Upper lobe of left lung (tissue), 4 donors: ENCODE measurements around the gene PPP1R10.

ENCODE experiments used
- EP300 ChIP-seq, 4 donors: sonication (generic); formaldehyde crosslinking; IDR thresholded peaks; one replicate each; pipeline ENCODE4 v1.5.1; 2017; ENCODE audit warnings: antibody characterized with exemption in 4 of 4, control low read depth in 2 of 4
- POLR2A ChIP-seq, 4 donors: fragments of 450-650 bp; IDR thresholded peaks; one replicate each; pipeline ENCODE4 v1.5.1; 2016 to 2017; ENCODE audit warnings: antibody characterized with exemption in 4 of 4, mild to moderate bottlenecking in 2 of 4
- TF ChIP-seq, protein P1 (sequence below), 6 experiments: fragments of 450-650 bp in 4 of 6; fragments of 200-600 bp in 2 of 6; sonication (generic) in 2 of 6; IDR thresholded peaks; one replicate each; pipeline ENCODE4 v1.5.1; 2016 to 2019; ENCODE audit warnings: antibody characterized with exemption in 6 of 6

DNA sequence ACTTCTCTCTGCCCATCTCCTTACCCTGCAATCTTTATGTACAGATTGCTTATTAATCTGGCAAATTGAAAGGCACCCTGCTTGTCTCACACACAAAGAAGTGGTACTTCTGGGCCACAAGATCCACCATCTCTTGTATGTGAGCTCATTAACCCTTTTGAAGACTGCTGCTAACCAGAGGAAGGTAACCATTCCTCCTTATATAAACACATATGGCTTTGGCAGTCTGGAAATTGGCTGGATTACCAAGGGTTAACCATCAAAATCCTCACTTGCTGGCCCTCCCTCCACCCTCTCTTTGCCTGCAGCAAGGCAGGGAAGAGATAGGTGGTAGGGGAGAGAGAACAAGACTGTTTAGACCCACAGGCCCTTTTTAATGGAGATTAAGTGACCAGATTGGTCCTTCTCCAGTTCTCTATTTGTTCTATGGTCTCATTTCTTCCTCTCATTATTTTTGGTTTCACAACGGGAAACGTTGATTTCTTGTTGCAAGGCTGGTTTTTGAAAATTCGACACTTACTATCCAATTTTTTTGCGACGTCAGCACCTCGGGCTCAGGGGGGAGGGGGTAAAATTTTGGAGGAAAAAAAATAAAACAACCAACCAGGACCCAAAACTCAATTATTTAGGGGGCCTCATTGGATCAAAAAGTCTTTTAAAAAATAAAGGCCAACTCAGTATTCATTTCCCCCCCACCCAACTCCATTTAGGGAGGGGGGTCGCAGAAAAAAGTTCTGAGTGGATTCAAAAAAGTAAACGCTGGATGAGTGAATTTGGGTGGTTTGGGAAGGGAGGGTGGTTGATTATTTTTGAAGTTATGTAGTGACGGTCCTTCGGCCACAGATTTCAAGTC is 859 bp downstream of the PPP1R10 start:
- TF ChIP-seq EP300 (IDR thresholded peaks at IDR 0.05): no peak
- TF ChIP-seq, protein P1, sequence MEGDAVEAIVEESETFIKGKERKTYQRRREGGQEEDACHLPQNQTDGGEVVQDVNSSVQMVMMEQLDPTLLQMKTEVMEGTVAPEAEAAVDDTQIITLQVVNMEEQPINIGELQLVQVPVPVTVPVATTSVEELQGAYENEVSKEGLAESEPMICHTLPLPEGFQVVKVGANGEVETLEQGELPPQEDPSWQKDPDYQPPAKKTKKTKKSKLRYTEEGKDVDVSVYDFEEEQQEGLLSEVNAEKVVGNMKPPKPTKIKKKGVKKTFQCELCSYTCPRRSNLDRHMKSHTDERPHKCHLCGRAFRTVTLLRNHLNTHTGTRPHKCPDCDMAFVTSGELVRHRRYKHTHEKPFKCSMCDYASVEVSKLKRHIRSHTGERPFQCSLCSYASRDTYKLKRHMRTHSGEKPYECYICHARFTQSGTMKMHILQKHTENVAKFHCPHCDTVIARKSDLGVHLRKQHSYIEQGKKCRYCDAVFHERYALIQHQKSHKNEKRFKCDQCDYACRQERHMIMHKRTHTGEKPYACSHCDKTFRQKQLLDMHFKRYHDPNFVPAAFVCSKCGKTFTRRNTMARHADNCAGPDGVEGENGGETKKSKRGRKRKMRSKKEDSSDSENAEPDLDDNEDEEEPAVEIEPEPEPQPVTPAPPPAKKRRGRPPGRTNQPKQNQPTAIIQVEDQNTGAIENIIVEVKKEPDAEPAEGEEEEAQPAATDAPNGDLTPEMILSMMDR (IDR thresholded peaks at IDR 0.05): no peak
- peak in 3 of 4 donors; percentile 7 to 32 (median 18) for TF ChIP-seq POLR2A (IDR thresholded peaks at IDR 0.05)
